ENCODE results near the gene SLC22A1.
"Not testable (repeated sequence)": the region's sequence is repeated elsewhere in the genome, so short reads cannot be mapped to it uniquely, and the experiment has no call there.

Gene SLC22A1

DNA sequence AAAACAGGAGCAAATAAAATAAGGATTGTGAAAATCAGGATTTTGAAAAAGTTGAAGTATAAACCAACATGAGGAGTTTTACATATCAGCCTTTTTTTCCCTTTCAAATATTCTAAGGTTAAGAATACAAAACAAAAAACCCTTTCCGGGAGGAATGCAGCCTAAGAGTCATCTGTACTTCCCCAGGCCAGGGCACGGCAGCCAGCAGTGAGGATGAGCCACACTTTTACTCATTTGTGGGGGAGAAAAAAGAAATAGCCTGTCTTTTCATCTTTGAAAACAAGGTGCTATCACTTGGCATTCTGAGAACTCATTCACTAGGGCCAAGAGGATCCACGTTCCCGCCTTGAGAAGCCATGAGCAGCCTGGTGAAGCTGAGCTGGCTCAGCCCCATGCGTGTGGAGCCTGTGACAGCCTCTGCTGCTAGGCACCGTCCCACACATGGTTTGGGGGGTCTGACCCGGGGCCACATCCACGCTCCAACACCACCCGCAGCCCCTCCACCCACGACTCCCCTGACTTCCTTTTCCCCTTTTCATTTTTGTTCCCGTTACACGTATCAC, 11.2 kb downstream of the SLC22A1 start:
- H3K27ac ChIP-seq (ENCODE audit: low read length), result no peak overlapping the region
- no peaks in the 10 kb centered on the region for H3K9me3 ChIP-seq (ENCODE audit: control insufficient read depth in 2 of 2, low read length in 2 of 2)
- H3K4me3 ChIP-seq (ENCODE audit: low read length in 2 of 2), result no peak overlapping the region
- peaks cover 2% of the 10 kb centered on the region for H3K4me1 ChIP-seq (ENCODE audit: control insufficient read depth, insufficient read depth, low read length)
- no peak overlapping the region for H3K9ac ChIP-seq (ENCODE audit: low read length in 2 of 2)
- H3K36me3 ChIP-seq (ENCODE audit: control insufficient read depth in 2 of 2, insufficient read depth in 2 of 2, low read length in 2 of 2), result no peaks in the 10 kb centered on the region
- H3K27me3 ChIP-seq (ENCODE audit: control insufficient read depth in 1 of 2, insufficient read depth in 2 of 2, low read length in 2 of 2), result no peaks in the 10 kb centered on the region

DNA sequence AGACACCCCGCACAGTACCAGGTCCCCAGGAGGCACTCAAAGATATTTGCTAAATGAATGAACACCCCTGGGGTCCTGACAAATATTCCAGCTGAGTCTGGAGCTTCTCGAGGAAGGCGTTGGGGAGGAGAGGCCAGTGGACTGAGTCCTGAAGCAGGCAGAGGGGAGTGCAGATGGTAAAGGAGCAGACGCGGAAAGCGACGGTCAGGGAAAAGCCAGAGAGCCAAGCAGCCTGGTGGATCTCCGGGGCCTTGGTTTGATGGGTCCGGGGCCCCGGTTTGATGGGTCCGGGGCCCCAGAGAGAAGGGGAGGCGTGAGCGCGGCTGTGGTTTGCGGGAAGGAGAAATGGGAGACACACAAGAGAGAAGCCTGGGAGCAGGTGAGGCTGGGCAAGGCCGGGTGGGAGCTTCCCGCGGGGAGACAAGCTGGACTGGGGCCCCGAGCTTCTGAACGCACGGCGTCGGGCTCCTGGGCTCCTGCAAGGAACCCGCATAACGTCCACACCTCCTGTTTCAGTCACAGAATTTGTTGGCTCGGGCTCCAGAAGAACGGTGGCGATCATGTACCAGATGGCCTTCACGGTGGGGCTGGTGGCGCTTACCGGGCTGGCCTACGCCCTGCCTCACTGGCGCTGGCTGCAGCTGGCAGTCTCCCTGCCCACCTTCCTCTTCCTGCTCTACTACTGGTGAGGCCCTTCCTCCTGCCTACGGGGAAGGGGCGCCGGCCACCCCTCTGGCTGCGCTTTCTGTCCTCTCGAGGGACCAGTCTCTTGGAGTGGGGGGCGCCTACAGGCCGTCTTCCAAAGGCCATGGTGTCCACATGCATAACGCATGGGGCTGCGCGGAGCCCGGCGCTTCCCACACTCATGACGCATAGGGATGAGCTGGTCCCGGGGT, 12.1 kb downstream of the SLC22A1 start:
- no peaks in the 10 kb centered on the region for H3K27me3 ChIP-seq (ENCODE audit: control insufficient read depth in 1 of 2, insufficient read depth in 2 of 2, low read length in 2 of 2)
- H3K9ac ChIP-seq (ENCODE audit: low read length in 2 of 2), result no peak overlapping the region
- no peaks in the 10 kb centered on the region for H3K9me3 ChIP-seq (ENCODE audit: control insufficient read depth in 2 of 2, low read length in 2 of 2)
- H3K27ac ChIP-seq (ENCODE audit: low read length), result no peak overlapping the region
- peaks cover 8% of the 10 kb centered on the region for H3K4me1 ChIP-seq (ENCODE audit: control insufficient read depth, insufficient read depth, low read length)
- no peaks in the 10 kb centered on the region for H3K36me3 ChIP-seq (ENCODE audit: control insufficient read depth in 2 of 2, insufficient read depth in 2 of 2, low read length in 2 of 2)
- no peak overlapping the region for H3K4me3 ChIP-seq (ENCODE audit: low read length in 2 of 2)

DNA sequence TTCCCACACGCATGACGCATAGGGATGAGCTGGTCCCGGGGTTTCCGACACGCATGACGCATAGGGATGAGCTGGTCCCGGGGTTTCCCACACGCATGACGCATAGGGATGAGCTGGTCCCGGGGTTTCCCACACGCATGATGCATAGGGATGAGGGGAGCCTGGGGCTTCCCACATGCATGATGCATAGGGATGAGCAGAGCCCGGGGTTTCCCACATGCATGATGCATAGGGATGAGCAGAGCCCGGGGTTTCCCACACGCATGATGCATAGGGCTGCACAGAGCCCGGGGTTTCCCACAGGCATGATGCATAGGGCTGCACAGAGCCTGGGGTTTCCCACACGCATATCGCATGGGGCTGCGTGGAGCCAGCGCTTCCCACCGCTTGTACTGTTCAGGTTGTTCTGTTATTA, 12.7 kb downstream of the SLC22A1 start:
- not testable (repeated sequence) for H3K9ac ChIP-seq (ENCODE audit: low read length in 2 of 2); H3K36me3 ChIP-seq (ENCODE audit: control insufficient read depth in 2 of 2, insufficient read depth in 2 of 2, low read length in 2 of 2); H3K9me3 ChIP-seq (ENCODE audit: control insufficient read depth in 2 of 2, low read length in 2 of 2); H3K27ac ChIP-seq (ENCODE audit: low read length); H3K27me3 ChIP-seq (ENCODE audit: control insufficient read depth in 1 of 2, insufficient read depth in 2 of 2, low read length in 2 of 2); H3K4me3 ChIP-seq (ENCODE audit: low read length in 2 of 2)
- H3K4me1 ChIP-seq (ENCODE audit: control insufficient read depth, insufficient read depth, low read length), result peaks cover 15% of the 10 kb centered on the region

DNA sequence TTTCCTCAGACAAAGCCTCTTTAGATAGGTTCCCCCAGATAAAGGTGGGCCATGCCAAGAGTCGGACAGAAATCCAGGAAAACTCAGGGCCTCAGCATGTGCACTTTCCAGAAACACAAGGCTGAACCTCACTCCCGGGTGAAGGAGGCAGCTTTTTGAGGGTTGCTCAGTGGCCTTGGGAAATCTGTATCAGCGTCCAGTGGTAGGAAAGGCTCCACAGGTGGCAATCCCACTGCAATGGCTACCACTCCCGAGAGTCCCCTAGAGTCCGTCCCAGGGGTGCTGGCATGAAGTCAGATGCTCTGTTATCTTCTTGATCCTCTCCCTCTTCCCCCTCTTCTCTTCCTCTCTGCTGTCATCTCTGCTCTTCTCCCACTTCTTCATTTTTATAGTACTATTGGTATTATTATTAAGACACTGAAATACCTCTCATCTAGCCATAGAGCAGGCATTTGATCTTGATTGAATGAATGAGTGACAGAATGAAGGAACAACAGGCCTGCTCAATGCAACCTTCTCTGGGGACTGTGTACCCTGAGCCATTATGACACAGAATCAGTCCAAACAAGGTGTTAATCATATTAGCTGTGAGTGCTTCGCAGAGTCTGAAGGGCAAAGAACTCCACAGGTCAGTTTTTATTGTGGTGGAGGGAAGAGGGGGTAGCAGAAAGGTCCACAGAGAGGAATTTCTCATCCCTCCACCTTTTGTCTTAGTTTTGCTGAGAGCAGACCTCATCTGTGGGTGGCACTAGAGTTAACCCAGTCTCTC, 13.3 kb downstream of the SLC22A1 start:
- H3K4me3 ChIP-seq (ENCODE audit: low read length in 2 of 2), result no peak overlapping the region
- H3K27me3 ChIP-seq (ENCODE audit: control insufficient read depth in 1 of 2, insufficient read depth in 2 of 2, low read length in 2 of 2), result no peaks in the 10 kb centered on the region
- peaks cover 19% of the 10 kb centered on the region for H3K4me1 ChIP-seq (ENCODE audit: control insufficient read depth, insufficient read depth, low read length)
- no peaks in the 10 kb centered on the region for H3K9me3 ChIP-seq (ENCODE audit: control insufficient read depth in 2 of 2, low read length in 2 of 2)
- H3K27ac ChIP-seq (ENCODE audit: low read length), result no peak overlapping the region
- H3K36me3 ChIP-seq (ENCODE audit: control insufficient read depth in 2 of 2, insufficient read depth in 2 of 2, low read length in 2 of 2), result no peaks in the 10 kb centered on the region
- no peak overlapping the region for H3K9ac ChIP-seq (ENCODE audit: low read length in 2 of 2)

DNA sequence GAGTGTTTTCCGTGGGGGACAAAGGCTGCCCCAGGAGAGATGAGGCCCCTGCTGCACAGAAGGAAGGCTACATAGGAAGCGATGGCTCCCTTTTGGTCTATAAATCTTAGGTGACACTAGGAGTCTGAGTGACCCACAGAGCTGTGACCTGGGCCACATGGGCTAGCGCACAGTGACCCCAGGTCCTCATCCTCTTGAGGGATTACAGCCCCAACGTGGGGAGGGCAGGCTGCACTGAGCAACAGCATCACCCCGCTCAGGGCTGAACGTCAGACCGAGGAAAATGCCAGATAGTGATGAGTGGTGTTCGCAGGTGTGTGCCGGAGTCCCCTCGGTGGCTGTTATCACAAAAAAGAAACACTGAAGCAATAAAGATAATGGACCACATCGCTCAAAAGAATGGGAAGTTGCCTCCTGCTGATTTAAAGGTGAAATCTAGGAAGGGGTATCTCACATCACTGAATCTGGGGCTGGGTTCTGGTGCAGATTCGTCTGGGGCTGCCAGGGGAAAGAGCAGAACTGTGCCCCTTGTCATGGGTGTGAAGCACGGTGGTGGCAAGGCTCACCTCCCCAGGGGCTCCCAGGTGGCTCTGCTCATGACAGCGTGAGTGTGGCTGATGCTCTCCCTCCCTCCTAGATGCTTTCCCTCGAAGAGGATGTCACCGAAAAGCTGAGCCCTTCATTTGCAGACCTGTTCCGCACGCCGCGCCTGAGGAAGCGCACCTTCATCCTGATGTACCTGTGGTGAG, 14.5 kb downstream of the SLC22A1 start:
- Histone ChIP-seq H3K4me1 (ENCODE audit: control insufficient read depth, insufficient read depth, low read length) (peaks cover 23% of the 10 kb centered on the region), H3K27me3 (ENCODE audit: control insufficient read depth in 1 of 2, insufficient read depth in 2 of 2, low read length in 2 of 2) (no peaks in the 10 kb centered on the region), H3K9me3 (ENCODE audit: control insufficient read depth in 2 of 2, low read length in 2 of 2) (no peaks in the 10 kb centered on the region), H3K4me3 (ENCODE audit: low read length in 2 of 2) (no peak overlapping the region), H3K9ac (ENCODE audit: low read length in 2 of 2) (no peak overlapping the region), H3K27ac (ENCODE audit: low read length) (no peak overlapping the region), H3K36me3 (ENCODE audit: control insufficient read depth in 2 of 2, insufficient read depth in 2 of 2, low read length in 2 of 2) (no peaks in the 10 kb centered on the region)

DNA sequence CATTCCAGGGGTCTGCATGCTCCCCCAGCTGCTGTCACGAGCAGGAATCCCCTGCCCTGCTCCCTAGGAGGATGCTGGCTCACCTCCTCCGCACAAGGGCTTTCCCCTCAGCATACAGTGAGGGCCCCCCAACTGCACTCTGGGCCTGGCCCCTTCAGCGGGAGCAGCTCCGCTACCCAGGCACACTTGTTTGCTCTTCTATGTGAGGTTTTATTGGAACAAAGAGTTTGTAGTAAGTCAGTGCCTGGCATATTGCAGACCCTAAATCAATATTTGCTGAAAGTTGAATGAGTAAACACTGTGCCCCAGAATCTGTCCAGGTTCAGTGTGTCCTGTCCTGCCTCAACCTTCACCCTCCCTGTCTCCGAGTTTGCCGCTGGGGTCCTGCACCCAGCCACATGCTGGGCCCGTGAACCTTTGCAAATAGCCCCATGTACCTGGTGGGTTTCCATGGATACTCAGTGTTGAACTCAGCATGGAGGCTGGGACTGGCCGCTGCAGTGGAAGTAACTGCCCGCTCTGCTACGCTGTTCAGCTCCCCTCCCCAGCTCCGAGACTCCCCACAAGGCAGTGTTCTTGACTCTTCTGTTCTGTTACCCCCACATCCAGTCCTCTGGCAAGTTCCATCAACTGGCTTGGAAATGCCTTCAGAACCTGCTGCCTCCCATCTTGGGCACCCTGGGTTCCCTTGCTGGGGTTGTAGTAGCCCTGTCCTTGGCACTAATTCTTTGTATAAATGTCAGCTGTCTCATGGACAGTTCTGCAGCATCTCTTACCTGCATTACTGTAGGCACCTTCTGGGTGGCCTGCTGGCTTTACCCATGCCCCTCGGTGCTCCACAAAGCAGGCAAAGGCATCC, 15.7 kb downstream of the SLC22A1 start:
- H3K27ac ChIP-seq (ENCODE audit: low read length), result no peak overlapping the region

DNA sequence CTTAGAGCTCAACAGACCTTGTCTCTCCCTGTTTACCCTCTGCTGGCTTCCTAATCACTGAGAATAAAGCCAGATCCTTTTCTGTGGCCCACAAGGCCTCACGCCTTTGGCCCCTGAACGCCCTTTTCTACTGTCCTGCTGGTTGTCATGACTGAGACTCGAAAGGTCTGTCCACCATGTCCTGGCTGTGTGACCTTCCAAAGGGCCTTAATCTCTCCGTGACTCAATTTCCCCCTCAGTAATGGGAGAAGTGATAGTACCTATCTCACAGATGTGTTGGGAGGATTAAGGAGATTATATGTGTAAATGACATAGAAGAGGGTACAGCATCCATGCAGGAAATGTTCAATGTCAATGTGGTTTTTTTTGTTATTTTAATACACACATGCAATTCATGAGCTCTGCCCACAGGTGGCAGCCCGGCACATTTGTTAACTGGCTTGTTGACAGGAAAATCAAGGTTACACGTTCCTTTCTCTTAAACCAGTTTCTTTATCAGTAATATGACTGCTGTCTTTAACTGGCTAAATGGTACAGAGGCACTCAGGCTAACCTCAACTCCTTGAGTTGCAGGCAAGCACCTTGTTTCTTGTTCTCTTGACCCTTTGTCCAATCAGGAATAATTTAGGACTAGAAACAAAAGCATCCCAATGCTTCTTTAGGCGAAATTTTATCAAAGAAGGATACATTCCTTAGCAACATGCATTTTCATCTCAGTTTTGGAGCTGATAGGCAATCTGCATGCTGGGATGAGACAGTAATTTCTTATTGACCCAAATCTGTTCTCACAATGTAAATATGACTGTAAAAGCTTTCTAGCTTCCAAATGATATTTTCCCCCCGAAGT, 16.6 kb downstream of the SLC22A1 start:
- Histone ChIP-seq H3K36me3 (ENCODE audit: control insufficient read depth in 2 of 2, insufficient read depth in 2 of 2, low read length in 2 of 2) (no peaks in the 10 kb centered on the region), H3K27me3 (ENCODE audit: control insufficient read depth in 1 of 2, insufficient read depth in 2 of 2, low read length in 2 of 2) (no peaks in the 10 kb centered on the region), H3K27ac (ENCODE audit: low read length) (no peak overlapping the region), H3K9me3 (ENCODE audit: control insufficient read depth in 2 of 2, low read length in 2 of 2) (no peaks in the 10 kb centered on the region), H3K4me3 (ENCODE audit: low read length in 2 of 2) (no peak overlapping the region), H3K4me1 (ENCODE audit: control insufficient read depth, insufficient read depth, low read length) (peaks cover 35% of the 10 kb centered on the region), H3K9ac (ENCODE audit: low read length in 2 of 2) (no peak overlapping the region)

More for the DNA sequence above, 15.7 kb downstream of the SLC22A1 start:
- Histone ChIP-seq H3K27me3 (ENCODE audit: control insufficient read depth in 1 of 2, insufficient read depth in 2 of 2, low read length in 2 of 2) (no peaks in the 10 kb centered on the region), H3K9ac (ENCODE audit: low read length in 2 of 2) (no peak overlapping the region), H3K36me3 (ENCODE audit: control insufficient read depth in 2 of 2, insufficient read depth in 2 of 2, low read length in 2 of 2) (no peaks in the 10 kb centered on the region), H3K4me1 (ENCODE audit: control insufficient read depth, insufficient read depth, low read length) (peaks cover 35% of the 10 kb centered on the region), H3K9me3 (ENCODE audit: control insufficient read depth in 2 of 2, low read length in 2 of 2) (no peaks in the 10 kb centered on the region), H3K4me3 (ENCODE audit: low read length in 2 of 2) (no peak overlapping the region)

DNA sequence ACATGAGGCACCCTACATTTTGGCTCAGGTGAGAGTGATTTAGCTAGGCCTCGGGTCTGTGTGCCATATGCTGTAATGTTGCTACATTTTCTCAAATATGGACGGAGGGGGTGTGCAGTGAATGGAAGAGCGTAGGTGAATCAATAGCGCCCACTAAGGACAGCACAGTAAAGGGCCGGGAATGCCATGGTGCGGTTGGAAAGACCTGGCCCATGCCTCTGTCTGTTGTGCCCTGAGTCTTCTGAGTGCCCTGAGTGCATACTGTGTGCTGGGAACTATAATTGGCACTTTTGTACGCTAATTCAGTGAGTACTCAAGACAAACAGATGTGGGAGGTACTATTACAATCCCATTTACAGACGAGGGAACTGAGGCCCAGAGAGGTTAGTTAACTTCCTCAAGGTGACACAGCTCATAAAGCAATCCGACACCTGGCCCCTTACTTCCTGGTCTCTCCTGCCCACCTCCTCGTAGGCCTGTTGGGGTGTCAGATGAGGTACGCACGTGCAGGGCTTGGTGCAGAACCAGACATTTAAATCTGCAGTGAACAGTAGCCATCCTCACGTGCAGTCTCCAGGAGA, 17.3 kb downstream of the SLC22A1 start:
- Histone ChIP-seq H3K27me3 (ENCODE audit: control insufficient read depth in 1 of 2, insufficient read depth in 2 of 2, low read length in 2 of 2) (no peaks in the 10 kb centered on the region), H3K4me1 (ENCODE audit: control insufficient read depth, insufficient read depth, low read length) (peaks cover 35% of the 10 kb centered on the region), H3K27ac (ENCODE audit: low read length) (peak overlapping the region; percentile 24), H3K36me3 (ENCODE audit: control insufficient read depth in 2 of 2, insufficient read depth in 2 of 2, low read length in 2 of 2) (no peaks in the 10 kb centered on the region), H3K4me3 (ENCODE audit: low read length in 2 of 2) (no peak overlapping the region), H3K9ac (ENCODE audit: low read length in 2 of 2) (no peak overlapping the region), H3K9me3 (ENCODE audit: control insufficient read depth in 2 of 2, low read length in 2 of 2) (no peaks in the 10 kb centered on the region)

DNA sequence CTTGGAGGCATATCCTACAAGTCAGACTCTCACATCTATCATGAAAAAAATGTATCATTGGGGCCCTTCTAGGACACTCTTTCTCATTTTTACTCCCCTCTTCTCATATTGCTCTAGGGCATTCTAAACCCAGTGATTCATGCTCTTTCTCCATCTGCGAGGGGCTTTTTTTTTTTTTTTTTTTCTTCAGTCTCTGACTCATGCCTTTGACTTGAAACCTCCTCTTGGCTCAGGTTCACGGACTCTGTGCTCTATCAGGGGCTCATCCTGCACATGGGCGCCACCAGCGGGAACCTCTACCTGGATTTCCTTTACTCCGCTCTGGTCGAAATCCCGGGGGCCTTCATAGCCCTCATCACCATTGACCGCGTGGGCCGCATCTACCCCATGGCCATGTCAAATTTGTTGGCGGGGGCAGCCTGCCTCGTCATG, 17.8 kb downstream of the SLC22A1 start:
- no peaks in the 10 kb centered on the region for H3K27me3 ChIP-seq (ENCODE audit: control insufficient read depth in 1 of 2, insufficient read depth in 2 of 2, low read length in 2 of 2)
- H3K9me3 ChIP-seq (ENCODE audit: control insufficient read depth in 2 of 2, low read length in 2 of 2), result no peaks in the 10 kb centered on the region
- peaks cover 35% of the 10 kb centered on the region for H3K4me1 ChIP-seq (ENCODE audit: control insufficient read depth, insufficient read depth, low read length)
- no peaks in the 10 kb centered on the region for H3K36me3 ChIP-seq (ENCODE audit: control insufficient read depth in 2 of 2, insufficient read depth in 2 of 2, low read length in 2 of 2)
- H3K27ac ChIP-seq (ENCODE audit: low read length), result no peak overlapping the region
- H3K4me3 ChIP-seq (ENCODE audit: low read length in 2 of 2), result no peak overlapping the region
- no peak overlapping the region for H3K9ac ChIP-seq (ENCODE audit: low read length in 2 of 2)

Data from stomach smooth muscle (tissue), 2 donors.